K562 (cell line): ENCODE measurements around the gene HELZ2. TPM values are rescaled to one million over a fixed set of nuclear protein-coding genes. Genes with fewer than 3 reads are reported as not detected.

Experiments
- GATAD2A ChIP-seq: fragments of 450-650 bp; IDR thresholded peaks from 2 replicates; pipeline ENCODE4 v1.6.1; 2017
- HDAC1 ChIP-seq, 2 experiments: fragments of 450-650 bp; IDR thresholded peaks; 2 replicates each; pipeline ENCODE4 v1.6.1; 2016 to 2017; ENCODE audit warnings: inconsistent platforms in 1 of 2, mild to moderate bottlenecking in 1 of 2, moderate library complexity in 1 of 2
- HES1 ChIP-seq: fragments of 450-650 bp; IDR thresholded peaks from 2 replicates; pipeline ENCODE4 v1.6.1; 2016; ENCODE audit warnings: low read depth, mild to moderate bottlenecking, moderate library complexity
- KDM1A ChIP-seq, 2 experiments: fragments of 450-650 bp; IDR thresholded peaks; 2 replicates each; pipeline ENCODE4 v1.6.1; 2016; ENCODE audit warnings: mild to moderate bottlenecking in 2 of 2
- MAZ ChIP-seq, 2 experiments: fragments of 450-650 bp in 1 of 2; sonication (generic) in 1 of 2; formaldehyde crosslinking; IDR thresholded peaks in 1 of 2; conservative IDR thresholded peaks in 1 of 2; 2 replicates each; pipeline versions ENCODE4 v1.4.0 to v1.5.0; 2020; ENCODE audit warnings: mild to moderate bottlenecking in 1 of 2, missing genetic modification reagents in 1 of 2
- REST ChIP-seq, 2 experiments: fragments of 450-650 bp; formaldehyde crosslinking in 1 of 2; IDR thresholded peaks; 2 replicates each; pipeline versions ENCODE4 v1.4.0 to v1.6.1; 2014 to 2020; ENCODE audit warnings: mild to moderate bottlenecking in 2 of 2, borderline replicate concordance in 1 of 2, low read depth in 1 of 2
- SPI1 ChIP-seq: IDR thresholded peaks from 2 replicates; pipeline ENCODE4 v1.6.1; 2011; ENCODE audit warnings: low read depth, low read length, control low read depth, borderline replicate concordance
- THRA ChIP-seq: fragments of 450-650 bp; IDR thresholded peaks from 2 replicates; pipeline ENCODE4 v1.6.1; 2017; ENCODE audit warnings: mild to moderate bottlenecking, moderate library complexity
- THRB ChIP-seq: fragments of 450-650 bp; formaldehyde crosslinking; conservative IDR thresholded peaks from 2 replicates; pipeline ENCODE4 v1.4.0; 2022; ENCODE audit warnings: mild to moderate bottlenecking, missing genetic modification characterization
- ZEB2 ChIP-seq: fragments of 450-650 bp; IDR thresholded peaks from 2 replicates; pipeline ENCODE4 v1.6.1; 2016
- ZNF282 ChIP-seq: sonication (generic); formaldehyde crosslinking; IDR thresholded peaks from 2 replicates; pipeline ENCODE4 v1.8.1; 2023; ENCODE audit warnings: missing genetic modification reagents
- ZNF395 ChIP-seq: fragments of 200-800 bp; sonication (Bioruptor generic); IDR thresholded peaks from 2 replicates; pipeline ENCODE4 v1.6.1; 2017; ENCODE audit warnings: missing genetic modification characterization, missing compliant biosample characterization
- ZNF766 ChIP-seq: fragments of 200-800 bp; sonication (Bioruptor generic); conservative IDR thresholded peaks from 2 replicates; pipeline ENCODE4 v1.6.1; 2016; ENCODE audit warnings: missing genetic modification characterization, missing compliant biosample characterization
- polyA plus RNA-seq, 8 experiments: library from polyadenylated mRNA; depleted of rRNA in 4 of 8; stranded (reverse) in 5 of 8; unstranded in 3 of 8; fragments of >200 nt; fragmentation: Nextera tagmentation in 2 of 8; fragmentation: Illumina TruSeq in 1 of 8; extraction: Ambion mirVana in 2 of 8; extraction: Trizol in 1 of 8; gene quantifications; 2 replicates each; pipeline versions ENCODE4 v1.2.1 to v1.2.3, GENCODE V29; 2011 to 2014; ENCODE audit warnings: inconsistent platforms in 1 of 8, missing spikeins in 1 of 8
- total RNA-seq, 7 experiments: library from RNA; depleted of rRNA in 6 of 7; stranded (reverse); fragments of >200 nt in 6 of 7; fragmentation: Illumina TruSeq in 2 of 7; extraction: Trizol in 2 of 7; gene quantifications; 2 replicates each; pipeline versions ENCODE4 v1.2.1 to v1.2.3, GENCODE V29; 2011 to 2021; ENCODE audit warnings: low replicate concordance in 1 of 7

Gene HELZ2
- total and polyA plus RNA-seq, 9 of the 15 experiments (the other 6 are each of a cell fraction or from before 2014, with no cell fraction given), result 0.03 to 7.8 (median 2.9) TPM; not detected in 1

- 0 out of 2 replicates have a peak, but pooled peaks have one; percentile 5 for TF ChIP-seq REST (IDR thresholded peaks at IDR 0.05; ENCODE audit: borderline replicate concordance)
- no peak; the same call in 1 of the 2 replicates for TF ChIP-seq REST (CRISPR knock-in tag; IDR thresholded peaks at IDR 0.05; ENCODE audit: low read depth)
- TF ChIP-seq GATAD2A, result peak; percentile 81
- peak; percentile 59; the same call in 1 of the 2 replicates for TF ChIP-seq ZEB2
- TF ChIP-seq ZNF282 (CRISPR knock-in tag), result no peak
- peak in 1 of 2 experiments; percentile 53; a peak in 1 of 4 replicates for TF ChIP-seq MAZ (CRISPR knock-in tag; conservative IDR thresholded peaks at IDR 0.05 in 1 of 2, IDR thresholded peaks at IDR 0.05 in 1 of 2)
- peak in 1 of 2 experiments; percentile 48; a peak in 1 of 4 replicates for TF ChIP-seq HDAC1 (IDR thresholded peaks at IDR 0.05)
- TF ChIP-seq ZNF766 (CRISPR knock-in tag), result 0 out of 2 replicates have a peak, but pooled peaks have one; percentile 42
- TF ChIP-seq ZNF395, result 0 out of 2 replicates have a peak, but pooled peaks have one; percentile 34
- no peak; a peak in 1 of 4 replicates for TF ChIP-seq KDM1A (IDR thresholded peaks at IDR 0.05)
- no peak for TF ChIP-seq THRA
- TF ChIP-seq SPI1, result peak; percentile 54; the same call in 1 of the 2 replicates
- 0 out of 2 replicates have a peak, but pooled peaks have one; percentile 35 for TF ChIP-seq THRB (CRISPR knock-in tag)
- TF ChIP-seq HES1, result peak; percentile 41; the same call in 1 of the 2 replicates
Measured at GRCh38 chr20:63552481-63553249, 21.4 kb downstream of the HELZ2 start (continued).
